PC-3 (cell line): Measurements from ENCODE around the gene ACP6. TPM values are rescaled to one million over a fixed set of nuclear protein-coding genes. Genes with fewer than 3 reads are reported as not detected.

ENCODE experiments used
- ATAC-seq: fragments of 200-7000 bp; cut with Tn5 transposase; 2 replicates; pipeline ENCODE4 v1.9.1; 2020; ENCODE audit warnings: mild to moderate bottlenecking, moderate library complexity
- BruUV-seq: library from RNA; stranded (reverse); fragments of 400-500 nt; replicated peaks from 2 replicates; lab custom pipeline; 2021; lab: Mats Ljungman, UMichigan
- CTCF ChIA-PET: fragments of 300-600 bp; sonication (Branson Sonifier 250); formaldehyde crosslinking; loops from one replicate; lab custom pipeline; 2022; ENCODE audit warnings: antibody characterized with exemption; lab: Charles Lee
- POLR2A ChIA-PET: fragments of 300-600 bp; sonication (Branson Sonifier 250); formaldehyde crosslinking; loops from one replicate; lab custom pipeline; 2022; ENCODE audit warnings: antibody characterized with exemption; ENCODE audit not compliant: unreplicated experiment; lab: Charles Lee
- DNase-seq: peaks from one replicate; pipeline ENCODE4 v3.0.0-alpha.2; 2015
- H2AFZ ChIP-seq: fragments of 300-600 bp; sonication (generic); 2 replicates; pipeline ENCODE4 v1.6.0; 2016; ENCODE audit warnings: antibody characterized with exemption, low read length
- H3F3A ChIP-seq: fragments of 300-600 bp; sonication (generic); one replicate; pipeline ENCODE4 v1.6.0; 2017; ENCODE audit warnings: antibody characterized with exemption, low read length, control low read depth, mild to moderate bottlenecking; ENCODE audit not compliant: unreplicated experiment
- H3K27ac ChIP-seq: fragments of 300-600 bp; sonication (generic); 2 replicates; pipeline ENCODE4 v1.5.1; 2016; ENCODE audit warnings: mild to moderate bottlenecking, low read length
- H3K27me3 ChIP-seq: fragments of 300-600 bp; sonication (generic); 2 replicates; pipeline ENCODE4 v1.6.1; 2016; ENCODE audit warnings: low read length, mixed read lengths
- H3K36me3 ChIP-seq: fragments of 300-600 bp; sonication (generic); 2 replicates; pipeline ENCODE4 v1.6.1; 2016; ENCODE audit warnings: low read depth, mixed run types, low read length, mixed read lengths
- H3K4me1 ChIP-seq: fragments of 300-600 bp; sonication (generic); 2 replicates; pipeline ENCODE4 v1.5.1; 2016; ENCODE audit warnings: low read length; ENCODE audit not compliant: insufficient read depth
- H3K4me2 ChIP-seq: fragments of 300-600 bp; sonication (generic); 2 replicates; pipeline ENCODE4 v1.6.0; 2016; ENCODE audit warnings: low read length
- H3K4me3 ChIP-seq: fragments of 300-600 bp; sonication (generic); 2 replicates; pipeline ENCODE4 v1.5.1; 2016; ENCODE audit warnings: mild to moderate bottlenecking, low read length, mixed read lengths
- H3K79me2 ChIP-seq: fragments of 300-600 bp; sonication (generic); 2 replicates; pipeline ENCODE4 v1.6.1; 2017; ENCODE audit warnings: low read length, mixed read lengths
- H3K9ac ChIP-seq: fragments of 300-600 bp; sonication (generic); 2 replicates; pipeline ENCODE4 v1.6.0; 2016; ENCODE audit warnings: mild to moderate bottlenecking, low read length
- H3K9me2 ChIP-seq: fragments of 300-600 bp; sonication (generic); replicated peaks from 2 replicates; pipeline ENCODE4 v1.6.1; 2016; ENCODE audit warnings: mixed run types, low read length, mixed read lengths
- H3K9me3 ChIP-seq: fragments of 300-600 bp; sonication (generic); 2 replicates; pipeline ENCODE4 v1.6.1; 2016; ENCODE audit warnings: low read length, mixed read lengths
- H4K20me1 ChIP-seq: fragments of 300-600 bp; sonication (generic); 2 replicates; pipeline ENCODE4 v1.6.1; 2016; ENCODE audit warnings: low read length, mixed read lengths
- CTCF ChIP-seq: fragments of 300-600 bp; sonication (generic); conservative IDR thresholded peaks from 2 replicates; pipeline ENCODE4 v1.5.1; 2017; ENCODE audit warnings: antibody characterized with exemption, low read depth, mild to moderate bottlenecking, low read length
- EZH2 ChIP-seq: fragments of 300-600 bp; sonication (generic); IDR thresholded peaks from one replicate; pipeline ENCODE4 v1.6.1; 2017; ENCODE audit warnings: antibody characterized with exemption, mild to moderate bottlenecking, low read length; ENCODE audit not compliant: unreplicated experiment
- EZH2phosphoT487 ChIP-seq: fragments of 300-600 bp; sonication (generic); IDR thresholded peaks from 2 replicates; pipeline ENCODE4 v1.6.1; 2018; ENCODE audit warnings: mild to moderate bottlenecking, antibody characterized with exemption, low read length, borderline replicate concordance
- intact Hi-C: fragments of 100-400 bp; cut with micrococcal nuclease; formaldehyde crosslinking; loops from 2 replicates; pipeline ENCODE4 v1.9.0; 2023
- total RNA-seq: library from RNA; depleted of rRNA; stranded (reverse); fragments of >200 nt; gene quantifications from 2 replicates; pipeline ENCODE4 v1.2.3, GENCODE V29; 2014

ACP6 gene
- total RNA-seq, 1 experiment from 2014 or later, result 51.2 TPM

- Histone ChIP-seq H2AFZ (no peak overlapping the region), H3K4me2 (no peak overlapping the region), H3K79me2 (no peaks in the 10 kb centered on the region), H3K4me1 (no peaks in the 10 kb centered on the region), H3F3A (no peaks in the 10 kb centered on the region), H3K27ac (no peak overlapping the region), H4K20me1 (no peaks in the 10 kb centered on the region), H3K9ac (no peak overlapping the region), H3K27me3 (no peaks in the 10 kb centered on the region), H3K9me2 (no peaks in the 10 kb centered on the region), H3K9me3 (no peaks in the 10 kb centered on the region), H3K36me3 (peaks cover 34% of the 10 kb centered on the region), H3K4me3 (no peak overlapping the region)
- TF ChIP-seq EZH2phosphoT487 (no peak), CTCF (no peak), EZH2 (no peak)
- CTCF ChIA-PET, result no interaction called here
- ATAC-seq, result no peak
- POLR2A ChIA-PET, result no interaction called here
- BruUV-seq, result no TSS peak
- intact Hi-C loops, result no loop called here
- DNase-seq, result no peak
These were observed 46.3 kb downstream of the ACP6 start for GRCh38 chr1:147624011-147624410.

- POLR2A ChIA-PET, result no interaction called here
- DNase-seq (no peak), ATAC-seq (no peak)
- no peaks in the 10 kb centered on the region for H3K4me1 ChIP-seq
- CTCF ChIA-PET, result no interaction called here
- H3K4me2 ChIP-seq, result no peak overlapping the region
- H3K4me3 ChIP-seq, result no peak overlapping the region
- no peak for TF ChIP-seq EZH2
- no peak for TF ChIP-seq CTCF
- TF ChIP-seq EZH2phosphoT487, result no peak
- H3K79me2 ChIP-seq, result no peaks in the 10 kb centered on the region
- no TSS peak for BruUV-seq
- no peak overlapping the region for H2AFZ ChIP-seq
- intact Hi-C loops, result no loop called here
- no peak overlapping the region for H3K9ac ChIP-seq
- no peaks in the 10 kb centered on the region for H4K20me1 ChIP-seq
- H3F3A ChIP-seq, result no peaks in the 10 kb centered on the region
- H3K9me2 ChIP-seq, result no peaks in the 10 kb centered on the region
- H3K36me3 ChIP-seq, result peaks cover 45% of the 10 kb centered on the region
- no peak overlapping the region for H3K27ac ChIP-seq
- no peaks in the 10 kb centered on the region for H3K27me3 ChIP-seq
- no peaks in the 10 kb centered on the region for H3K9me3 ChIP-seq
These were observed 47.6 kb downstream of the ACP6 start for GRCh38 chr1:147622731-147623130.

- ChIA-PET CTCF (no interaction called here), POLR2A (no interaction called here)
- H3K4me2 ChIP-seq, result no peak overlapping the region
- H3K9ac ChIP-seq, result no peak overlapping the region
- H3K9me3 ChIP-seq, result no peaks in the 10 kb centered on the region
- ATAC-seq (no peak), DNase-seq (no peak)
- no peak overlapping the region for H3K27ac ChIP-seq
- TF ChIP-seq EZH2, result no peak
- TF ChIP-seq EZH2phosphoT487, result no peak
- no peak for TF ChIP-seq CTCF
- no peaks in the 10 kb centered on the region for H4K20me1 ChIP-seq
- intact Hi-C loops, result no loop called here
- H3K9me2 ChIP-seq, result no peaks in the 10 kb centered on the region
- no TSS peak for BruUV-seq
- no peaks in the 10 kb centered on the region for H3F3A ChIP-seq
- no peak overlapping the region for H2AFZ ChIP-seq
- H3K4me3 ChIP-seq, result no peak overlapping the region
- no peaks in the 10 kb centered on the region for H3K79me2 ChIP-seq
- no peaks in the 10 kb centered on the region for H3K4me1 ChIP-seq
- H3K36me3 ChIP-seq, result peaks cover 57% of the 10 kb centered on the region
- H3K27me3 ChIP-seq, result no peaks in the 10 kb centered on the region
These were observed 49.8 kb downstream of the ACP6 start for GRCh38 chr1:147620543-147620942.
